HepG2 (cell line): ENCODE measurements around the gene ENTPD2. TPM values are rescaled to one million over a fixed set of nuclear protein-coding genes. Genes with fewer than 3 reads are reported as not detected.

Experiments
- CREM ChIP-seq, 2 experiments: sonication (generic) in 1 of 2; formaldehyde crosslinking in 1 of 2; IDR thresholded peaks; 2 replicates each; pipeline versions ENCODE4 v1.4.0 to v1.6.1; 2016 to 2020; ENCODE audit warnings: antibody characterized with exemption in 1 of 2, mild to moderate bottlenecking in 1 of 2, missing genetic modification reagents in 1 of 2
- ESRRA ChIP-seq: sonication (generic); formaldehyde crosslinking; IDR thresholded peaks from 2 replicates; pipeline ENCODE4 v1.5.1; 2020; ENCODE audit warnings: mild to moderate bottlenecking, low read depth, missing genetic modification reagents
- GABPA ChIP-seq, 2 experiments: IDR thresholded peaks; 2 replicates each; pipeline ENCODE4 v1.6.1; 2011 to 2016; ENCODE audit warnings: low read depth in 2 of 2, low read length in 1 of 2, missing biosample characterization in 1 of 2, missing genetic modification characterization in 1 of 2
- HNRNPK ChIP-seq: fragments of 200-400 bp; formaldehyde crosslinking; IDR thresholded peaks from 2 replicates; pipeline ENCODE4 v1.6.1; 2018; ENCODE audit warnings: low read length, low read depth, moderate library complexity, mild to moderate bottlenecking; ENCODE audit not compliant: poor library complexity, severe bottlenecking
- HOXA9 ChIP-seq: sonication (generic); formaldehyde crosslinking; IDR thresholded peaks from 2 replicates; pipeline ENCODE4 v1.8.1; 2022; ENCODE audit warnings: missing genetic modification reagents, mild to moderate bottlenecking, moderate library complexity, borderline replicate concordance
- KLF16 ChIP-seq, 2 experiments: sonication (generic) in 1 of 2; formaldehyde crosslinking in 1 of 2; IDR thresholded peaks; 2 replicates each; pipeline versions ENCODE4 v1.6.1 to v1.8.0; 2016 to 2023; ENCODE audit warnings: missing genetic modification reagents in 2 of 2, missing compliant biosample characterization in 1 of 2
- MAFK ChIP-seq, 2 experiments: IDR thresholded peaks in 1 of 2; conservative IDR thresholded peaks in 1 of 2; 2 replicates each; pipeline ENCODE4 v1.6.1; 2011; ENCODE audit warnings: improper control_type of control experiment in 2 of 2, low read length in 2 of 2
- MED13 ChIP-seq: sonication (generic); formaldehyde crosslinking; IDR thresholded peaks from 2 replicates; pipeline ENCODE4 v1.5.0; 2020; ENCODE audit warnings: missing genetic modification reagents
- NBN ChIP-seq: fragments of 450-650 bp; conservative IDR thresholded peaks from 2 replicates; pipeline ENCODE4 v1.6.1; 2017
- PHF21A ChIP-seq: sonication (generic); formaldehyde crosslinking; IDR thresholded peaks from 2 replicates; pipeline ENCODE4 v1.5.0; 2020; ENCODE audit warnings: mild to moderate bottlenecking, missing genetic modification reagents
- PITX1 ChIP-seq: sonication (generic); formaldehyde crosslinking; IDR thresholded peaks from 2 replicates; pipeline ENCODE4 v1.5.1; 2020; ENCODE audit warnings: mild to moderate bottlenecking, missing genetic modification reagents
- SNRNP70 ChIP-seq: fragments of 200-400 bp; formaldehyde crosslinking; IDR thresholded peaks from 2 replicates; pipeline ENCODE4 v1.6.1; 2017; ENCODE audit warnings: mild to moderate bottlenecking, low read depth, low read length, moderate library complexity
- SOX6 ChIP-seq, 2 experiments: fragments of 450-650 bp in 1 of 2; sonication (generic) in 1 of 2; formaldehyde crosslinking in 1 of 2; IDR thresholded peaks; 2 replicates each; pipeline versions ENCODE4 v1.4.0 to v1.6.1; 2017 to 2020; ENCODE audit warnings: antibody characterized with exemption in 1 of 2, mild to moderate bottlenecking in 1 of 2, missing genetic modification reagents in 1 of 2
- SRSF4 ChIP-seq: fragments of 200-400 bp; formaldehyde crosslinking; IDR thresholded peaks from one replicate; pipeline ENCODE4 v1.6.1; 2018; ENCODE audit warnings: mild to moderate bottlenecking, low read depth, low read length, moderate library complexity; ENCODE audit not compliant: poor library complexity, severe bottlenecking
- THAP11 ChIP-seq: IDR thresholded peaks from 2 replicates; pipeline ENCODE4 v1.6.1; 2016; ENCODE audit warnings: missing biosample characterization, missing genetic modification reagents
- ZNF12 ChIP-seq: sonication (generic); formaldehyde crosslinking; IDR thresholded peaks from 2 replicates; pipeline ENCODE4 v1.5.0; 2020; ENCODE audit warnings: missing genetic modification reagents
- ZNF615 ChIP-seq: sonication (generic); formaldehyde crosslinking; IDR thresholded peaks from 2 replicates; pipeline ENCODE4 v1.5.0; 2020; ENCODE audit warnings: mild to moderate bottlenecking, missing genetic modification reagents, borderline replicate concordance
- ZNF792 ChIP-seq: IDR thresholded peaks from 2 replicates; pipeline ENCODE4 v1.6.1; 2016
- polyA plus RNA-seq, 8 experiments: library from polyadenylated mRNA; depleted of rRNA in 3 of 8; stranded (reverse) in 7 of 8; unstranded in 1 of 8; fragments of >200 nt; fragmentation: Illumina TruSeq in 4 of 8; extraction: Trizol in 4 of 8; gene quantifications; 2 replicates each; pipeline versions ENCODE4 v1.2.1 to v1.2.3, GENCODE V29; 2011 to 2016; ENCODE audit warnings: low read depth in 4 of 8, missing spikeins in 1 of 8, mixed read lengths in 1 of 8; ENCODE audit not compliant: insufficient read depth in 1 of 8
- total RNA-seq, 5 experiments: library from RNA; depleted of rRNA; stranded (reverse); fragments of >200 nt; fragmentation: Illumina TruSeq; extraction: Trizol; gene quantifications; 2 replicates each; pipeline ENCODE4 v1.2.3, GENCODE V29; 2016; ENCODE audit warnings: low read depth in 1 of 5
- TF ChIP-seq, protein P1 (sequence below): sonication (generic); formaldehyde crosslinking; IDR thresholded peaks from 2 replicates; pipeline ENCODE4 v1.4.0; 2020; ENCODE audit warnings: missing genetic modification reagents
- TF ChIP-seq, protein P2 (sequence below): sonication (generic); formaldehyde crosslinking; IDR thresholded peaks from 2 replicates; pipeline ENCODE4 v1.4.0; 2020; ENCODE audit warnings: mild to moderate bottlenecking, missing genetic modification reagents
- TF ChIP-seq, protein P3 (sequence below): sonication (generic); IDR thresholded peaks from 2 replicates; pipeline ENCODE4 v1.6.1; 2016; ENCODE audit warnings: low read depth, borderline replicate concordance

ENTPD2 gene
- total and polyA plus RNA-seq, 2 of the 13 experiments (the other 11 are each of a cell fraction or from before 2014, with no cell fraction given): 0.95 to 3.2 TPM

DNA sequence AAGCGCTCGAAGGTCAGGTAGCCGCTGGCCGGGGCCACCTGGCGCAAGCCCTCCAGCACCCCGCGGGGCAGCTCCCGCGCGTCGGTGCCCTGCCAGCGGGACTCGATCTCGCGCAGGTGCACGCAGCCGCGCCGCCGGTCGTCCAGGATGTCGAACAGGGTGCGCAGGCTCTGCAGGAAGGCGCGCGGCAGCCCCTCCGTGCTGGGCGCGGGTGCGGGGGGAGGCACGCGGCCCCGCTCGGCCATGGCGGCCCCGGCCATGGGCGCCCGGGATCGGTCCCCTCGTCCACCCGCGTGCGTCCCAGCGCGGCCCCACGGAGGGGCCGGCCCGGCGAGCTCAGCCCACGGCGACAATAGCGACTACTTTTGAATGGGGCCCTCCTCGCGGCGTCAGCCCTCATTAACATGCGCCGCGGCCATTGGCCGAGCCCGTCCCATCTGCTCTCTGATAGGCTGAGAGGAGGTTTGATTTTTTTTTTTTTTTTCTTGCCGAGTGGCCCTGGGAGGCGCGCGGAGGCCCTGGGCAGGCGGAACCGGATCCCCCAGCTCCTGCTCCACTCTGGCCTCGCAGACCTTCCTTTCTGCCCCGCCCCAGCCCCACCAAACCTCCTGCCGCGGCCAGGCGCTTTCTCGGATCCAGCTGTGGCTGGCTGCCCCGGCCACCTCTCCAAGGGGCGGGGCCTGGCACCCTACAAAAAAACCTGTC, 16.5 kb upstream of the ENTPD2 start, which contains the start of gene SAPCD2 (continued):
- TF ChIP-seq, protein P1, sequence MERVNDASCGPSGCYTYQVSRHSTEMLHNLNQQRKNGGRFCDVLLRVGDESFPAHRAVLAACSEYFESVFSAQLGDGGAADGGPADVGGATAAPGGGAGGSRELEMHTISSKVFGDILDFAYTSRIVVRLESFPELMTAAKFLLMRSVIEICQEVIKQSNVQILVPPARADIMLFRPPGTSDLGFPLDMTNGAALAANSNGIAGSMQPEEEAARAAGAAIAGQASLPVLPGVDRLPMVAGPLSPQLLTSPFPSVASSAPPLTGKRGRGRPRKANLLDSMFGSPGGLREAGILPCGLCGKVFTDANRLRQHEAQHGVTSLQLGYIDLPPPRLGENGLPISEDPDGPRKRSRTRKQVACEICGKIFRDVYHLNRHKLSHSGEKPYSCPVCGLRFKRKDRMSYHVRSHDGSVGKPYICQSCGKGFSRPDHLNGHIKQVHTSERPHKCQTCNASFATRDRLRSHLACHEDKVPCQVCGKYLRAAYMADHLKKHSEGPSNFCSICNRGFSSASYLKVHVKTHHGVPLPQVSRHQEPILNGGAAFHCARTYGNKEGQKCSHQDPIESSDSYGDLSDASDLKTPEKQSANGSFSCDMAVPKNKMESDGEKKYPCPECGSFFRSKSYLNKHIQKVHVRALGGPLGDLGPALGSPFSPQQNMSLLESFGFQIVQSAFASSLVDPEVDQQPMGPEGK (CRISPR knock-in tag): peak; percentile 85
- TF ChIP-seq MAFK (conservative IDR thresholded peaks at IDR 0.05 in 1 of 2, IDR thresholded peaks at IDR 0.05 in 1 of 2; ENCODE audit: low read length in 2 of 2) (no peak), HOXA9 (CRISPR knock-in tag) (no peak), PHF21A (CRISPR knock-in tag) (peak; percentile 91), GABPA (IDR thresholded peaks at IDR 0.05; ENCODE audit: low read depth, low read length) (no peak), GABPA (CRISPR knock-in tag; IDR thresholded peaks at IDR 0.05; ENCODE audit: low read depth) (peak; percentile 60), NBN (no peak), ESRRA (0 out of 2 replicates have a peak, but pooled peaks have one; percentile 25), ZNF792 (peak; percentile 65), PITX1 (CRISPR knock-in tag) (peak; percentile 7; the same call in 1 of the 2 replicates), ZNF12 (no peak), CREM (IDR thresholded peaks at IDR 0.05) (peak; percentile 32; the same call in 1 of the 2 replicates), CREM (CRISPR knock-in tag; IDR thresholded peaks at IDR 0.05) (no peak), SOX6 (IDR thresholded peaks at IDR 0.05) (no peak), SOX6 (CRISPR knock-in tag; IDR thresholded peaks at IDR 0.05) (peak; percentile 47), MED13 (CRISPR knock-in tag) (no peak), HNRNPK (peak; percentile 25), THAP11 (0 out of 2 replicates have a peak, but pooled peaks have one; percentile 45), SNRNP70 (no peak), SRSF4 (no peak), ZNF615 (CRISPR knock-in tag) (no peak), KLF16 (CRISPR knock-in tag; IDR thresholded peaks at IDR 0.05) (0 out of 4 replicates have a peak, but pooled peaks of 1 of the 2 experiments have one; percentile 19)
- TF ChIP-seq, protein P2, sequence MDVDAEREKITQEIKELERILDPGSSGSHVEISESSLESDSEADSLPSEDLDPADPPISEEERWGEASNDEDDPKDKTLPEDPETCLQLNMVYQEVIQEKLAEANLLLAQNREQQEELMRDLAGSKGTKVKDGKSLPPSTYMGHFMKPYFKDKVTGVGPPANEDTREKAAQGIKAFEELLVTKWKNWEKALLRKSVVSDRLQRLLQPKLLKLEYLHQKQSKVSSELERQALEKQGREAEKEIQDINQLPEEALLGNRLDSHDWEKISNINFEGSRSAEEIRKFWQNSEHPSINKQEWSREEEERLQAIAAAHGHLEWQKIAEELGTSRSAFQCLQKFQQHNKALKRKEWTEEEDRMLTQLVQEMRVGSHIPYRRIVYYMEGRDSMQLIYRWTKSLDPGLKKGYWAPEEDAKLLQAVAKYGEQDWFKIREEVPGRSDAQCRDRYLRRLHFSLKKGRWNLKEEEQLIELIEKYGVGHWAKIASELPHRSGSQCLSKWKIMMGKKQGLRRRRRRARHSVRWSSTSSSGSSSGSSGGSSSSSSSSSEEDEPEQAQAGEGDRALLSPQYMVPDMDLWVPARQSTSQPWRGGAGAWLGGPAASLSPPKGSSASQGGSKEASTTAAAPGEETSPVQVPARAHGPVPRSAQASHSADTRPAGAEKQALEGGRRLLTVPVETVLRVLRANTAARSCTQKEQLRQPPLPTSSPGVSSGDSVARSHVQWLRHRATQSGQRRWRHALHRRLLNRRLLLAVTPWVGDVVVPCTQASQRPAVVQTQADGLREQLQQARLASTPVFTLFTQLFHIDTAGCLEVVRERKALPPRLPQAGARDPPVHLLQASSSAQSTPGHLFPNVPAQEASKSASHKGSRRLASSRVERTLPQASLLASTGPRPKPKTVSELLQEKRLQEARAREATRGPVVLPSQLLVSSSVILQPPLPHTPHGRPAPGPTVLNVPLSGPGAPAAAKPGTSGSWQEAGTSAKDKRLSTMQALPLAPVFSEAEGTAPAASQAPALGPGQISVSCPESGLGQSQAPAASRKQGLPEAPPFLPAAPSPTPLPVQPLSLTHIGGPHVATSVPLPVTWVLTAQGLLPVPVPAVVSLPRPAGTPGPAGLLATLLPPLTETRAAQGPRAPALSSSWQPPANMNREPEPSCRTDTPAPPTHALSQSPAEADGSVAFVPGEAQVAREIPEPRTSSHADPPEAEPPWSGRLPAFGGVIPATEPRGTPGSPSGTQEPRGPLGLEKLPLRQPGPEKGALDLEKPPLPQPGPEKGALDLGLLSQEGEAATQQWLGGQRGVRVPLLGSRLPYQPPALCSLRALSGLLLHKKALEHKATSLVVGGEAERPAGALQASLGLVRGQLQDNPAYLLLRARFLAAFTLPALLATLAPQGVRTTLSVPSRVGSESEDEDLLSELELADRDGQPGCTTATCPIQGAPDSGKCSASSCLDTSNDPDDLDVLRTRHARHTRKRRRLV: peak; percentile 88; the same call in 1 of the 2 replicates
- TF ChIP-seq, protein P3, sequence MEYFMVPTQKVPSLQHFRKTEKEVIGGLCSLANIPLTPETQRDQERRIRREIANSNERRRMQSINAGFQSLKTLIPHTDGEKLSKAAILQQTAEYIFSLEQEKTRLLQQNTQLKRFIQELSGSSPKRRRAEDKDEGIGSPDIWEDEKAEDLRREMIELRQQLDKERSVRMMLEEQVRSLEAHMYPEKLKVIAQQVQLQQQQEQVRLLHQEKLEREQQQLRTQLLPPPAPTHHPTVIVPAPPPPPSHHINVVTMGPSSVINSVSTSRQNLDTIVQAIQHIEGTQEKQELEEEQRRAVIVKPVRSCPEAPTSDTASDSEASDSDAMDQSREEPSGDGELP: peak; percentile 58; the same call in 1 of the 2 replicates
